ENCODE measurements around the gene OLFM1. TPM values are rescaled to one million over a fixed set of nuclear protein-coding genes. Genes with fewer than 3 reads are reported as not detected.

The OLFM1 gene
- total and polyA plus RNA-seq, 2 of the 4 experiments (the other 2 are of a cell fraction) = 0.36 to 0.38 TPM

DNA sequence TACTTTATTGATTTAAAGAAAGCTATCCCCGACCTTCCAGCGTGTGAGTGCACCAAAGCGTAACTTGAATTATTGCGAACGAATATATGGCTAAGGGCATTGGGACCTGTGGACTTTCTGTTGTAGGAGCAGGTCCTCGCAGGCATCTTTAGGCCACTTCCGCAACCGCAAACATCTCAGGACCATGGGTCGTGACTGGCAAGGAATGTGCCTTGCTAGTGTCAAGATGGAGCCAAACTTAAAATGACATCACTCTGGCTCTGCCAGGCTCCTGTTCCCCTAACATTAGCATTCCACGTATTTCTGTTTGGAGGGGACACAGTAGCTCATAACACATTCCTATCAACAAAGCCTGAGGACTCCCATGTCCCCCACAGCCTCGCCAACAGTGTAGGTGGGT, 44.1 kb upstream of the OLFM1 start:
- BruUV-seq (replicated peaks) = no TSS peak
- H2BK120ac ChIP-seq (ENCODE audit: low read depth, low read length) = no peak overlapping the region
- no peak overlapping the region for H2AK9ac ChIP-seq (replicated peaks; ENCODE audit: low read depth, low read length, poor library complexity)
- intact Hi-C loops (cut with micrococcal nuclease) = no loop called here
- H4K20me1 ChIP-seq (ENCODE audit: insufficient read depth, low read length) = no peaks in the 10 kb centered on the region
- H3K23ac ChIP-seq (ENCODE audit: low read depth, low read length) = no peak overlapping the region
- no peak overlapping the region for H4K8ac ChIP-seq (ENCODE audit: low read depth in 2 of 2, low read length in 2 of 2)
- no peaks in the 10 kb centered on the region for H3K9me3 ChIP-seq (ENCODE audit: control insufficient read depth, insufficient read depth, low read length)
- TF ChIP-seq, protein P1, sequence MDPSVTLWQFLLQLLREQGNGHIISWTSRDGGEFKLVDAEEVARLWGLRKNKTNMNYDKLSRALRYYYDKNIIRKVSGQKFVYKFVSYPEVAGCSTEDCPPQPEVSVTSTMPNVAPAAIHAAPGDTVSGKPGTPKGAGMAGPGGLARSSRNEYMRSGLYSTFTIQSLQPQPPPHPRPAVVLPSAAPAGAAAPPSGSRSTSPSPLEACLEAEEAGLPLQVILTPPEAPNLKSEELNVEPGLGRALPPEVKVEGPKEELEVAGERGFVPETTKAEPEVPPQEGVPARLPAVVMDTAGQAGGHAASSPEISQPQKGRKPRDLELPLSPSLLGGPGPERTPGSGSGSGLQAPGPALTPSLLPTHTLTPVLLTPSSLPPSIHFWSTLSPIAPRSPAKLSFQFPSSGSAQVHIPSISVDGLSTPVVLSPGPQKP (IDR thresholded peaks at IDR 0.05; ENCODE audit: borderline replicate concordance, low read depth, low read length) = no peak
- TF ChIP-seq RCOR1 (IDR thresholded peaks at IDR 0.05; ENCODE audit: insufficient replicate concordance, low read length) = no peak
- no peak for TF ChIP-seq SMC3 (IDR thresholded peaks at IDR 0.05; ENCODE audit: low read depth, low read length)
- TF ChIP-seq CEBPB (IDR thresholded peaks at IDR 0.05; ENCODE audit: low read depth, low read length) = no peak
- TF ChIP-seq MAZ (IDR thresholded peaks at IDR 0.05; ENCODE audit: borderline replicate concordance, low read depth, low read length) = no peak
- H3K4me2 ChIP-seq (ENCODE audit: low read depth, low read length) = no peak overlapping the region
- ATAC-seq (ENCODE audit: low read depth) (no peak), DNase-seq (no peak)
- H4K91ac ChIP-seq (ENCODE audit: insufficient read depth, low read depth, low read length) = no peak overlapping the region
- no peaks in the 10 kb centered on the region for H3K36me3 ChIP-seq (ENCODE audit: control insufficient read depth, insufficient read depth, low read length)
- ChIA-PET CTCF (no interaction called here), POLR2A (ENCODE audit: unreplicated experiment) (no interaction called here)
- H3K56ac ChIP-seq (ENCODE audit: extremely low read depth, insufficient read depth, low read length) = no peak overlapping the region
- no peaks in the 10 kb centered on the region for H3K79me1 ChIP-seq (ENCODE audit: low read depth in 1 of 2, low read length in 2 of 2)
- dilution Hi-C loops (cut with HindIII; ENCODE audit: low sequenced_read_pairs, unreplicated experiment) = no loop called here
- WGBS, 2 experiments (ENCODE audit: extremely low coverage in 2 of 2, insufficient read length in 1 of 2) = no CpG with 5 or more reads among the region's 11 CpGs
- in situ Hi-C loops (cut with MboI; ENCODE audit: low sequenced_read_pairs) = no loop called here
- H3K4me3 ChIP-seq (ENCODE audit: insufficient read depth, low read depth, low read length) = no peak overlapping the region
- H3K9ac ChIP-seq (ENCODE audit: low read depth, low read length) = no peak overlapping the region
- H3K9me1 ChIP-seq (ENCODE audit: insufficient read depth, low read length) = no peaks in the 10 kb centered on the region
- H3K14ac ChIP-seq (replicated peaks; ENCODE audit: low read depth, low read length) = no peak overlapping the region
- H2BK15ac ChIP-seq (ENCODE audit: low read depth, low read length) = no peak overlapping the region
- H3K4ac ChIP-seq (ENCODE audit: low read depth, low read length) = no peak overlapping the region
- H3K27ac ChIP-seq (ENCODE audit: insufficient read depth, low read length) = no peak overlapping the region
- no peak overlapping the region for H2AFZ ChIP-seq (replicated peaks; ENCODE audit: low read length, poor library complexity)
- no peak overlapping the region for H2BK20ac ChIP-seq (ENCODE audit: low read depth, low read length)
- no peak overlapping the region for H2AK5ac ChIP-seq (ENCODE audit: low read depth, low read length)
- no peak overlapping the region for H3K18ac ChIP-seq (ENCODE audit: low read depth, low read length)
- H2BK5ac ChIP-seq (ENCODE audit: low read depth, low read length, poor library complexity, severe bottlenecking) = no peak overlapping the region
- H3K27me3 ChIP-seq (ENCODE audit: control insufficient read depth, insufficient read depth, low read length) = peaks cover 3% of the 10 kb centered on the region; the same call in 1 of the 2 replicates
- no peaks in the 10 kb centered on the region for H3K4me1 ChIP-seq (ENCODE audit: control insufficient read depth, insufficient read depth, low read length)
- H4K5ac ChIP-seq (ENCODE audit: low read depth, low read length) = no peak overlapping the region

All from IMR-90 (cell line).